ENCODE measurements around the gene GDAP1L1.

DNA sequence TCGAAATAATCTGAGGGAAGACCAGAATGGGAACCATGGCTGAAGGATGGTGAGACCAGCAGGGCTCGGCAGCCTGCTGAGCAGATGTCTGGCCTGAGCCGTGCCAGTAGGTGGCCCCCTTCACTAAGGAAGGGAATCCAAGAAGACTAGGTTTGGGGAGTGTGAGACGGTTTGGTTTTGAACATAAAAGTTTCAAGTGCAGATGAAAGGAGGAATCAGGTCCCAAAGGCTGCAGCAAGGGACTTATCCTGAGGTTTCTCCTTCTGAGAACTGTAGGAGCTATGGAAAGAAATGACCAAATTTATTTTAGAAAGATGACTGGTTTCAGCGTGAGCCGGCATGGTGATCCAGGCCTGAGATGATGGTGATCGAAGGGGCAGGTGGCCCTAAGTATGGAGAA, 32.0 kb upstream of the GDAP1L1 start:
- TF ChIP-seq, protein P1, sequence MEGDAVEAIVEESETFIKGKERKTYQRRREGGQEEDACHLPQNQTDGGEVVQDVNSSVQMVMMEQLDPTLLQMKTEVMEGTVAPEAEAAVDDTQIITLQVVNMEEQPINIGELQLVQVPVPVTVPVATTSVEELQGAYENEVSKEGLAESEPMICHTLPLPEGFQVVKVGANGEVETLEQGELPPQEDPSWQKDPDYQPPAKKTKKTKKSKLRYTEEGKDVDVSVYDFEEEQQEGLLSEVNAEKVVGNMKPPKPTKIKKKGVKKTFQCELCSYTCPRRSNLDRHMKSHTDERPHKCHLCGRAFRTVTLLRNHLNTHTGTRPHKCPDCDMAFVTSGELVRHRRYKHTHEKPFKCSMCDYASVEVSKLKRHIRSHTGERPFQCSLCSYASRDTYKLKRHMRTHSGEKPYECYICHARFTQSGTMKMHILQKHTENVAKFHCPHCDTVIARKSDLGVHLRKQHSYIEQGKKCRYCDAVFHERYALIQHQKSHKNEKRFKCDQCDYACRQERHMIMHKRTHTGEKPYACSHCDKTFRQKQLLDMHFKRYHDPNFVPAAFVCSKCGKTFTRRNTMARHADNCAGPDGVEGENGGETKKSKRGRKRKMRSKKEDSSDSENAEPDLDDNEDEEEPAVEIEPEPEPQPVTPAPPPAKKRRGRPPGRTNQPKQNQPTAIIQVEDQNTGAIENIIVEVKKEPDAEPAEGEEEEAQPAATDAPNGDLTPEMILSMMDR (IDR thresholded peaks at IDR 0.05): peak; percentile 69 to 87 (median 80)
- TF ChIP-seq POLR2A (IDR thresholded peaks at IDR 0.05) (no peak), POLR2AphosphoS5 (IDR thresholded peaks at IDR 0.05) (no peak), EP300 (IDR thresholded peaks at IDR 0.05; ENCODE audit: low read depth) (no peak)

Data from transverse colon (tissue), 4 donors.